GM10248 (cell line): ENCODE measurements around the gene BICD1.

Source experiments
- CTCF ChIA-PET: fragments of 300-600 bp; sonication (Branson Sonifier 250); formaldehyde crosslinking; extraction: SDS; loops from one replicate; lab custom pipeline; 2021; ENCODE audit warnings: antibody characterized with exemption; lab: Yijun Ruan, JAX
- POLR2A ChIA-PET: fragments of 350-650 bp; sonication (Branson Sonifier 250); formaldehyde crosslinking; extraction: SDS; loops from one replicate; lab custom pipeline; 2020; ENCODE audit warnings: antibody characterized with exemption; lab: Yijun Ruan, JAX
- DNase-seq: peaks from one replicate; pipeline ENCODE4 v3.0.0; 2012; ENCODE audit errors: extremely low spot score
- TF ChIP-seq, protein P1 (sequence below): IDR thresholded peaks from 2 replicates; pipeline ENCODE4 v1.5.1; 2012; ENCODE audit warnings: mild to moderate bottlenecking, low read depth; ENCODE audit errors: extremely low read depth, missing control alignments, control extremely low read depth

The BICD1 gene

DNA sequence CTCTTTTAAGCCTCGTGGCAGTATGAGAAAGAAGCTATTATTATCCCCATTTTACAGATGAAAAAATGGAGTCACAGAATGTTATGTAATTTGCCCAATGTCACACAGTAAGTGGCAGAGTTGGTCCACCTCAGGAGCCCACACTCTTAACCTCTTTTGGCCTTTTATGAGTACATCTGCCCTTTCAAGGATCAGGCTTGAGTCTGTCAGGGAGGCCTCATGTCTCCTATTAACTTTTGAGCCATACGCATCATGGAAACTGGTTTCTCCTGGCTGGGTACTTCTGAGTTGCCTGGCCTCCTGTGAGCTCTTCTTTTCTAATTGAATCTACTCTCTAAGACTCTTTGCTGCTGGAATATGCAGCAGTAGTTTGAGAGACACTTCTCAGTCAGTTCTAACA is 101.7 kb downstream of the BICD1 start:
- CTCF ChIA-PET, result interaction anchor here (0.8 to 2.9 kb wide), 5 partner anchors 9 to 862 kb away, joined by 3 to 11 read pairs (median 3); no protein-coding TSS in a partner anchor
- POLR2A ChIA-PET, result no interaction called here
- TF ChIP-seq, protein P1, sequence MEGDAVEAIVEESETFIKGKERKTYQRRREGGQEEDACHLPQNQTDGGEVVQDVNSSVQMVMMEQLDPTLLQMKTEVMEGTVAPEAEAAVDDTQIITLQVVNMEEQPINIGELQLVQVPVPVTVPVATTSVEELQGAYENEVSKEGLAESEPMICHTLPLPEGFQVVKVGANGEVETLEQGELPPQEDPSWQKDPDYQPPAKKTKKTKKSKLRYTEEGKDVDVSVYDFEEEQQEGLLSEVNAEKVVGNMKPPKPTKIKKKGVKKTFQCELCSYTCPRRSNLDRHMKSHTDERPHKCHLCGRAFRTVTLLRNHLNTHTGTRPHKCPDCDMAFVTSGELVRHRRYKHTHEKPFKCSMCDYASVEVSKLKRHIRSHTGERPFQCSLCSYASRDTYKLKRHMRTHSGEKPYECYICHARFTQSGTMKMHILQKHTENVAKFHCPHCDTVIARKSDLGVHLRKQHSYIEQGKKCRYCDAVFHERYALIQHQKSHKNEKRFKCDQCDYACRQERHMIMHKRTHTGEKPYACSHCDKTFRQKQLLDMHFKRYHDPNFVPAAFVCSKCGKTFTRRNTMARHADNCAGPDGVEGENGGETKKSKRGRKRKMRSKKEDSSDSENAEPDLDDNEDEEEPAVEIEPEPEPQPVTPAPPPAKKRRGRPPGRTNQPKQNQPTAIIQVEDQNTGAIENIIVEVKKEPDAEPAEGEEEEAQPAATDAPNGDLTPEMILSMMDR, result no peak
- no peak for DNase-seq

DNA sequence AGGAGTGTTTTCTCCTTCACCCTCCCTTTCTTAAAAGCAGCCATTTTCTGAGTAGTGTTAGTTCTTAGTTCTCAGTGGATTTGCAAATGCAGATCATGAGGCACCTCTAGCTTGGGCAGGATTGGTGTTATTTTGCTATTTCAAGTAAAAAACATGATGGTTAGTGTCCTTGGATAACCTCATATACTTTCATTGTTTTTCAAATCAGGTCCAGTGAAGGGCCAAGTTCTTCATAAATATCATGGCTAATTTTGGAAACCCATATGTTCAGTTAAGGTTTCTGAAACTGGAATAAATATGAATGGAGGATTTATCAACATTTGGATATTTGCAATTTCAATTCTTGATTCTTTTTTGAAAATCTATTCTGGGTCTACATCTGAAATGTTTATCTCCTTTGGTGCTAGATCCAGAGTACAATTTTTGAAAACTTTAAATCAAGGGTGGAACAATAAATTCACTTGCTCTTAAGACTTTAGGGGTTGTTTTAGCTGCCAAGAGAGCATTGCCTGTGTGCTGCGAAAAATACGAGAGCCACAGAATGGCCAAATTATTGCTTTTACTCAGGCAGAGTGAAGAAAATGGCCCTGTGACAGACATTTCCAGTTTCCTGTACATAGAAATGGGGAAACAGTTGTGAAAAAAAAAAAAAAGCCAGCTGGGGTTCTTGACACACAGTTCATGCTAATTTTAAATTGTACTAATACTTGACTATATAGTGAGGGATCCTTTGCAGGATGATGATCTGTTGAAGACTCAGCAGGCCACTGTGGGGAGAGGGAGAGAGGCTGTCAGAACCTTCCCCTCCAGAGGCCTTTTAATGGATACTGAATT is 104.6 kb downstream of the BICD1 start:
- ChIA-PET CTCF (no interaction called here), POLR2A (no interaction called here)
- TF ChIP-seq, protein P1, result no peak
- DNase-seq, result no peak

DNA sequence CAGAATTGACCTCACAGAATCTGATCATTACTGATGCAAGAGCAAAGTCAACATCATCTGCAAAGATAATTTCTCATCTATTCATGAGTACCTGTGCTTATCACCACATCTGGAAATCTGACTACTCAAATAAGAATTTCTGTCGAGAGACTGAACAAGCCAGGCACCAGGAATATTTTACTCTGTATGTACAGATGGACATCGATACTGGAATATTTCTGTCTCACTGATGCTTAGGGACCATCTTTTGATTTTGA is 105.2 kb downstream of the BICD1 start:
- POLR2A ChIA-PET, result no interaction called here
- DNase-seq, result no peak
- CTCF ChIA-PET, result no interaction called here
- TF ChIP-seq, protein P1, result no peak

DNA sequence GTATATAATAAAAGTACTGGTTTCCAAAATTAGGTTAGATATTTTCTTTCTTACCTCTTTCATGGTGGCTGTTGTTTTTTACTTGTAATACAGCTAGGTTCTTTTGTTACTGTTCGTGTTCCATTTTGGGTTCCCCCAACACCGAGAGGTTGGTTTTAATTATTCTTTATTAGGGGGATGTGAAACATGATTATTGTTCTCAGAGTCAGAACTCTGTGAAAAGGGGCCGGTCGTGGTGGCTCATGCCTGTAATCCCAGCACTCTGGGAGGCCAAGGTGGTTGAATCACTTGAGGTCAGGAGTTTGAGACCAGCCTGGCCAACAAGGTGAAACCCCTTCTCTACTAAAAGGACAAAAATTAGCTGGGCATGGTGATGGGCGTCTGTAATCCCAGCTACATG is 108.1 kb downstream of the BICD1 start:
- TF ChIP-seq, protein P1, result no peak
- no peak for DNase-seq
- POLR2A ChIA-PET, result no interaction called here
- CTCF ChIA-PET, result interaction anchor here (1.2 kb wide), 1 partner anchor 12 kb away, joined by 4 read pairs; no protein-coding TSS in a partner anchor

DNA sequence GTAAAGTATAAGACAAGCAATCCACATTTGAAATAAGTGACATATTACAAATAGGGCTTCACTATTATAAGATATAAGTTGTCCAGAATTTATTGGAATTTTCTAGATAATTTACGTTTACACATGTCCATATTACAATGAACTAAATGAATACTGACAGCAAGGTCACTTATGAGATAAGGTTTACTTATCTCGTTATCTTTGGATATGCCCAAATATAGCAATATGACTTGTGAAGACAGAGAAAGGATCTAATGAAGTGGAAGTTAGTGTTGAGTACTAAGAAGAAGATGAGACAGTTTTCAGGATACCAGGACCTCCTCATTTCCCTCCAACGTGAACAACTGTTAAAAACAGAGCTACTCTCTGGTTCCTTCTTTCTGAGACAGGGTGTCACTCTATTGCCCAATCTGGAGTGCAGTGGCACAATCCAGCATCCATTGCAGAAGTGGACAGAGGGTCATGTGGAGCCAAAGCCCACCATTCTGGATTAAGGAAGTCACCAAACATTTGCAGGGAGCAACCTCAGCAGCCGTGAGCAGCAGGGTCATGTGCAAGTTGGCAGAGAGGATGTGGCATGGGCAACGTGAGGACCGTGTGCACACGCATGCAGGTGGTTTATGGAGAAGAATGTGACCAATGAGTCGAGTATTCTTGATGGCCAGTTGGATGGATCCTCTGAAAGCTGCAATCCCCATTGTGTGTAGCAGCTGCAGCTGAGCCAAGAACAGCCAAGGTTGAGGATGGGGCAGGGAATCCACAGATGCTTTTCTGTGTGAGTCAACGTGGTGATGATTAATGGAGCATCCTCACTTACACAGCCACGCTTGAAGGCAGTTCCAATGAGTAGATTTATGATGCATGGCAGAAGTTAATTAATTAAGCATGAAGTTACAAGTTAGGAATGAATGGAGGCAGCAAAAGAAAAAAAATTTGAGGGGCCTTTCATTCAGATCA is 111.0 kb downstream of the BICD1 start:
- DNase-seq, result no peak
- ChIA-PET CTCF (interaction anchor here (1.2 kb wide), 1 partner anchor 11 kb away, joined by 3 read pairs; no protein-coding TSS in a partner anchor), POLR2A (no interaction called here)
- TF ChIP-seq, protein P1, result no peak

DNA sequence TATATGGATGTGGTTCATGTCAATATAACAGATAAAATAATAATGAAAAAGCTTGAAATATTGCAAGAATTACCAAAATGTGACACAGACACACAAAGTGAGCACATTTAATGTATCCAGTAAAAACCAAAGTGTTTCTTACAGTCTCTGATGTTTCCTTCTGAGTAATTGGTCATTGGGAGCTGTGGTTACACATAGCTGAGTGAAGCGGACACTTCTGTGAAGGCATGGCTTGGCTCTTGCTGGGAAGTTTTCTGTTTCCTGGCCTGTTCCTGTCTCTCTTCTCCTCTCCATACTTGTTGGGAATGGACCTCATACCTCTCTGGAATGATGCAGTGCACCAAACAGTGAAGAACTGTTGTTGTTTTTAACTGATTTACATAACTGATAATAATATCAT is 117.3 kb downstream of the BICD1 start:
- DNase-seq, result no peak
- POLR2A ChIA-PET, result no interaction called here
- CTCF ChIA-PET, result interaction anchor here (0.8 to 1.2 kb wide), 6 partner anchors 10 to 952 kb away, joined by 3 to 5 read pairs (median 3); no protein-coding TSS in a partner anchor
- TF ChIP-seq, protein P1, result no peak
